ENCODE data around the gene MCHR1. TPM values are rescaled to one million over a fixed set of nuclear protein-coding genes. Genes with fewer than 3 reads are reported as not detected.

The MCHR1 gene, protein sequence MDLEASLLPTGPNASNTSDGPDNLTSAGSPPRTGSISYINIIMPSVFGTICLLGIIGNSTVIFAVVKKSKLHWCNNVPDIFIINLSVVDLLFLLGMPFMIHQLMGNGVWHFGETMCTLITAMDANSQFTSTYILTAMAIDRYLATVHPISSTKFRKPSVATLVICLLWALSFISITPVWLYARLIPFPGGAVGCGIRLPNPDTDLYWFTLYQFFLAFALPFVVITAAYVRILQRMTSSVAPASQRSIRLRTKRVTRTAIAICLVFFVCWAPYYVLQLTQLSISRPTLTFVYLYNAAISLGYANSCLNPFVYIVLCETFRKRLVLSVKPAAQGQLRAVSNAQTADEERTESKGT
- 0.14 TPM in 1 of 2 replicates, not detected in the other for total RNA-seq

DNA sequence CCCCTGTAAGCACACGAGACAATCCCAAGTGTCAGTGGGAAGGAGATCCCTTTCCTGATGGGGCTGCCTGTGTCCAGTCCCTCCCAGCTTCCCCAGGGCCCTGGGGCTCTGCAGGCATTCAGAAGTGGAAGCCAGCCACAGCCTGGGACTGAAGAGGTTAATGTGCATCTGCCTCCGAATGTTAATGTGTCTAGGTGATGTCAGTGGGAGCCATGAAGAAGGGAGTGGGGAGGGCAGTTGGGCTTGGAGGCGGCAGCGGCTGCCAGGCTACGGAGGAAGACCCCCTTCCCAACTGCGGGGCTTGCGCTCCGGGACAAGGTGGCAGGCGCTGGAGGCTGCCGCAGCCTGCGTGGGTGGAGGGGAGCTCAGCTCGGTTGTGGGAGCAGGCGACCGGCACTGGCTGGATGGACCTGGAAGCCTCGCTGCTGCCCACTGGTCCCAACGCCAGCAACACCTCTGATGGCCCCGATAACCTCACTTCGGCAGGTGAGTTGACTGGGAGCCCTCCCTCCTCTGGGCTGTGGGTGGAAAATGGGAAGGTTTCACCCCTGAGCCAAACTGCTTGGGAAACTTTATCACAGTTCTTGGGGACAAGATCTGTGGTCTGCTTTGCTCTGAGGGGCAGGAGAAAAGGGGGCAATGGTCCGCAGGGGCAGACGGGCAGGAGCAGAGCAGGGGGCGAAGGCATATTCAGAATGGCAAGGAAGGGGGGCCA is at the start of gene MCHR1:
TSS of gene MCHR1 (plus strand) at position 236 of the 715 bp plus-strand sequence. CDS start at position 405, 169 bp downstream.

GRCh38 chr22:40636380-40637182 is 42.7 kb upstream of the MCHR1 start, which contains the start of gene MRTFA:
TSS of gene MRTFA (minus strand) at chr22:40636719.

Other genes starting within 250 kb of the MCHR1 start
- 15.0 and 39.0 TPM in 2 replicates for gene MRTFA, start 42.8 kb upstream of the MCHR1 start, total RNA-seq
- 21.7 and 29.0 TPM in 2 replicates for gene SLC25A17, start 139.9 kb downstream of the MCHR1 start, total RNA-seq
- gene ST13, start 177.2 kb downstream of the MCHR1 start, total RNA-seq = 190 and 314 TPM in 2 replicates
- 4.8 and 14.8 TPM in 2 replicates for gene XPNPEP3, start 177.7 kb downstream of the MCHR1 start, total RNA-seq
- not detected in 2 replicates for gene DNAJB7, start 182.6 kb downstream of the MCHR1 start, total RNA-seq